NCI-H187 treated with DMSO at 0.1 percent for 48 hours (cell line): ENCODE data around the gene CLMP.

Experiments used
- DNase-seq: peaks from one replicate; lab custom pipeline; 2025; lab: John Stamatoyannopoulos, UW

The CLMP gene, protein sequence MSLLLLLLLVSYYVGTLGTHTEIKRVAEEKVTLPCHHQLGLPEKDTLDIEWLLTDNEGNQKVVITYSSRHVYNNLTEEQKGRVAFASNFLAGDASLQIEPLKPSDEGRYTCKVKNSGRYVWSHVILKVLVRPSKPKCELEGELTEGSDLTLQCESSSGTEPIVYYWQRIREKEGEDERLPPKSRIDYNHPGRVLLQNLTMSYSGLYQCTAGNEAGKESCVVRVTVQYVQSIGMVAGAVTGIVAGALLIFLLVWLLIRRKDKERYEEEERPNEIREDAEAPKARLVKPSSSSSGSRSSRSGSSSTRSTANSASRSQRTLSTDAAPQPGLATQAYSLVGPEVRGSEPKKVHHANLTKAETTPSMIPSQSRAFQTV

GRCh38 chr11:123195188-123196059 is at the start of gene CLMP:
TSS of gene CLMP (minus strand) at chr11:123195248. CDS start at chr11:123194940, 308 bp downstream.
- DNase-seq: no peak

DNA sequence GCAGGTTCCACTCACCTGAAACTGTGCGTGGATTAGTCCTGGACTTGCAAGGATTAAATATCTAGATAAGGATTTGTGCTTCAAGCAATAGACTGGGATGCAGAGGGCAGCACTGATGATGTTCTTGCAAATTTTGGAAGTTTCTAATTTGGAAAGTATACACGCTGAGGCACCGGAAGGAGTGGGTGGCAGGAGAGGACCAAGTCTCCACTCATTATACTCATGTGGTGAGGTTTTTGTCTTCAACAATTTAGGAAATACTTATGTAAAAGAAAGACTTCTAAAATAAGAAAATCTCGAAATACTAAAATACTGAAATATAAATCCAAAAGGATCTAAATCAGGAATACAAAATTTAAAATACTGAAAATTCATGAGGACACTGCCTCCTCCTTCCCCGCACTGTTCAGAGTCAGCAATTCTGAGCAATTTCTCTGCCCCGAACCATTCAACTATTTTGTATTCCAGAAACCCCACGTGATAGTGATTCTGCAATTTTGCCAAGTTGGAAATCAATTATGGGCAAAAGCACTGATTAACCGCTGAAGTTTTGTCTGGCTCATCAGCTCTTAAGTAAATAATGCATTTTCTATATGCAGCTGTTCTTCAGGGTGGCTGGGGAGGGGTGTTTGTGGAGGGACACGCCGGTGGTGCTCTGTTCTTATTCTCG is 47.0 kb upstream of the CLMP start:
- no peak for DNase-seq

GRCh38 chr11:123241294-123241693 is 46.2 kb upstream of the CLMP start:
- DNase-seq: no peak

DNA sequence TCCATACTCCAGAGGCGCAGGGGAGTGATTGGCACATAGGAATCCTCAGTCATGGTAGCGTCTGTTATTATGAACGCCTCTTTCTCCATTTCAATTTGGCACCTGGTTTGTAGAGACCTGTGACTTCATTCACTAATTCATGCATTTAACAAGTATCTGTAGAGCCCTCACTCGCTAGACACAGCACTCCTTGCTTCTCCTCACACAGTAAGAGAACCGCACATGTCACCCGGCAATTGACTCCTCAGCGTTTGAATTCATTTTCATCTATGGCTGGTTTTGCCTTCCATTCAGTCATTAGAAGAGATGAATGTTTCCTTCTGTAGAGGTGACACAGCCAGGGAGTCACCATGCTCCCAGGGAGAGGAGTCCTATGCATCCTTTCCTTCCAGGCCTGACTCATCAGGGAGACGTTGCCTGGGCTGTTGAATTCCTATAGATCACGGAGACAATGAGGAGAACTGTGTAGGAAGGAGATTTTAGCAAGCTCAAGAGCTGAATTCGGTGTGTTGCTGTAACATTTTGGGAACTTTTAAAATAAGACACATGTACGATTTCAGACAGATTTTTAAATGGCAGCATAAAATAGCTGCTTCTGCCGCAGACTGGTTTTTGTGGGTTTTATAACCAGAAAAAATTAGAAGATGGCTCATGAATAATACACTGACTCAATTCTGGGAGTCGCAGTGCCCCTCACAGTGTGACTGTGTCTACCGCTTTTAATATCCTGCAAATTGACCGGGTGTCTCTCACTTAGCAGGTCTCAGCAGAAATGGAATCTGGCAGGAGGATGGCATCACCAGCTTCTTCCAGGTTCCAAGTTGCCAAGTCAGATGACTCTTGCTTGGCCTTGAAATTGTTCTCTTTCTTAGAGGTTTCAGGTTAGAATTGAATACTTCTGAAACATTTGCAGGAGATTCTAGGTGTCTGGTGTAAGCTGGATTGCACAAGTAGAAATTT is 44.4 kb upstream of the CLMP start:
- DNase-seq: no peak

- DNase-seq: no peak
Measured at GRCh38 chr11:123238297-123238696, 43.2 kb upstream of the CLMP start.

GRCh38 chr11:123236879-123237278 is 41.8 kb upstream of the CLMP start:
- DNase-seq: no peak

DNA sequence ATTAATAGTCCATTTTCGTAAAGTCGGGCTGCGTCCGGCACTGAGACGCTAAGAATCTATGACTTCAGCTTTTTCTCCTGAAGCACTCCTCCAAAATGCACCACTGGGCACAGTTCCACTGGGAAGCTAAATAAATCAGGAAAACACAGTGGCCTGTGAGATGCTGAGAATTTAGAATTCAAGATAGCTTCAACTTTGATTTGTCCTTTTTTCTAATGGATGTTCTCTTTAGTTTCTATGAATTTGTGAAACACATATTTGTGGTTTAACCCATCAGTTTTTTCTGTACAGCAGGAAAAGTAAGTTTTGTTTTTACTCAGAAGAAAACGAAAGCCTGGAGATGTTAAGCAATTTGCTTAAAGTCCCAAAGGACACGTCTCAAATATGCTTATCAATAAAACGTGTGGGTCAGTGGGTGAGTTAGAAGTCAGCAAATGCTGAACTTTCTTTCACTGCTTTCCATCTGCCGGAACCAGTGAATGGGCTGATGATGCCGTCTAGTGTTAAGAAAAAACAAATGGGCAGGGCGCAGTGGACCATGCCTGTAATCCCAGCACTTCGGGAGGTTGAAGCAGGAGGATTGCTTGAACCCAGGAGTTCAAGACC is 40.7 kb upstream of the CLMP start:
- DNase-seq: no peak

GRCh38 chr11:123235117-123235655 is 40.1 kb upstream of the CLMP start:
- no peak for DNase-seq

GRCh38 chr11:123233975-123234334 is 38.9 kb upstream of the CLMP start:
- DNase-seq: no peak

- DNase-seq: no peak
Measured at GRCh38 chr11:123233280-123233974, 38.4 kb upstream of the CLMP start.

- no peak for DNase-seq
Measured at GRCh38 chr11:123231777-123232176, 36.7 kb upstream of the CLMP start.

- DNase-seq: no peak
Measured at GRCh38 chr11:123231256-123231655, 36.2 kb upstream of the CLMP start.

GRCh38 chr11:123230346-123230745 is 35.3 kb upstream of the CLMP start:
- DNase-seq: no peak

DNA sequence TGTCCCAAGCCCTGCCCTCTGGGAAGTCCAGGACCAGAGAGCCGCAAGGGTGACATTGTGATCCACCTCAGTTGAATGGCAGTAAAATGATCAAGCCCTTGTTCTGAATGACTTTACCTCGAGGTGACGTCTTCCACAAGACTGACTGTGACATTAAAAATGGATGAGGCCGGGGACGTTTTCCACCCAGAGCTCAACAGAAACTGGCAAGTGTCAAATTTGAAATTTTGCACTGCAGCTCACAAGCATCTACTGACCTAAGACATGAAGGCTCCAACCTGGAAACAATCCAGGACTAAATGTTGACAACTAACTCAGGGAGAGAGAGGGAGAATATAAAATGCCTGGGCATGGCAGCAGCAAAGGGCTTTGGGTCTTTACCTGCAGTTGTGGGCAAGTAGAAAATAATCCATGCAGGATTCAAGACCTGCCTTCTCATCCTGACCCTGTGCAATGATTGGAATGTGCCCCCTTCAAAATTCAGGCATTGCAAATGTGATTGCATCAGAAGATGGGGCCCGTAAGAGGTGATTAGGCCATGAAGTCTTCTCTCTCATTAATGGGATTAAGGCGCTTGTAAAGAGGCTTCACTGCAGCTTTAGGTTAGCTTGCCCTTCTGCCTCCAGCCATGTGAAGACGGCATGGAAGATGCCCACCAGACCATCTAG is 33.6 kb upstream of the CLMP start:
- DNase-seq: no peak

GRCh38 chr11:123227763-123228495 is 32.9 kb upstream of the CLMP start:
- DNase-seq: no peak

GRCh38 chr11:123221584-123221983 is 26.5 kb upstream of the CLMP start:
- no peak for DNase-seq

- DNase-seq: no peak
Measured at GRCh38 chr11:123221096-123221561, 26.1 kb upstream of the CLMP start.

DNA sequence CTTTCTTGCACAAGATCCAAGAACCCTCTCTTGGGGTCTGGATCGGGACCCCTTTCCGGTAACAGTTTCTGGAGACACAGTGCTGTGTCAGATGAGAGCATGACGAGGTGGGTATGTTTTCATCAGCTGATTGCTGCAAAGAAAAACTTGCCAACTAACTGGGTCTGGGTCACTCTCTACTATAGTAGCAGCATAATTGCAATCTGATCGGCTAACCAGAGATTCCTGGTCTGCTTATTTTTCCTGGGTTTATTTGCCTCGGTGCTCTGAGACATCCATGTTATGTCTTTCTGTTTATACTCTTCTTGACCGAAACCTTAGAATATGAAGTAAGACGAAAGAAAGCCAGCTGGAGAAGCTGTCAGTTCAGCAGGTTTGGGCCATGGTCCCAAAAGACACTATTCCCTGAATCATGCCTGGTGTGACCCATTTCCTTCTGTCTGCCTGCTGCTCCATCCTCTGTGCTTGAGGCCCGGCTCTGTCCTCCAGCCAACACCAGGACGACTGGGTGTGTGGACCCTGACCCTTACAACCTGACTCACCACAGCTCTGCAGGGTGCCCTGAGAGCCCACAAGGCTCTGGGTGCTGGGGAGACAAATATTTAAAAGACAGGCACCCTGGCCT is 24.1 kb upstream of the CLMP start:
- no peak for DNase-seq
